A673 (cell line): Measurements from ENCODE around the gene EMP3.

Experiments
- CTCF ChIP-seq: fragments of 300-800, 200-600 bp; sonication (generic); conservative IDR thresholded peaks from 2 replicates; pipeline ENCODE4 v1.5.1; 2017; ENCODE audit warnings: low read depth, mild to moderate bottlenecking, antibody characterized with exemption, low read length, moderate library complexity, mixed read lengths
- EZH2 ChIP-seq: fragments of 200-600 bp; sonication (generic); IDR thresholded peaks from 2 replicates; pipeline ENCODE4 v1.6.1; 2017; ENCODE audit warnings: borderline replicate concordance, low read depth, mild to moderate bottlenecking, mixed read lengths, antibody characterized with exemption, low read length; ENCODE audit not compliant: poor library complexity, severe bottlenecking

DNA sequence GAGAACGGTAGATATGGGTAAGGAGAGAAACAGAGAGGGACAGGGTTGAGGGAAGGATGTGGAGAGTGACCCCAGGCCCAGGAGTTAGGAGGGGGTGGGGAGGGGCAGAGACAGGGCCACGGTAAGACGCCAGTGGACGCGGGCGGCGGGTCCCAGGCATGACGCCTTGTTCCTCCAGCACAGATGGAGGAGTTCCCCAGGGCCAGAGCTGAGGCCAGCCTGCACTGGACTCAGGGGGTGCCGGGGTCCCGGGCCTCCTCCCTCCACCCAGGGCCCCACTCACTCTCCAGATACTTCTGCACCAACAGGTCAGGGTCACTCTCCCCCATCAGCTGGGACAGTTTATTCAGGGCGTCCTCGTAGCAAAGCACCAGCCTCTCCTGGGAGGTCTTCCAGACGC, 22.0 kb upstream of the EMP3 start:
- no peak for TF ChIP-seq CTCF
- no peak for TF ChIP-seq EZH2
